BJ (cell line): ENCODE results near the gene RIMBP2. TPM values are rescaled to one million over a fixed set of nuclear protein-coding genes. Genes with fewer than 3 reads are reported as not detected.

ENCODE experiments used
- CTCF ChIA-PET: fragments of 350-600 bp; formaldehyde crosslinking; extraction: SDS; loops from one replicate; lab custom pipeline; 2021; ENCODE audit warnings: antibody characterized with exemption, inconsistent platforms; lab: Yijun Ruan, JAX
- POLR2A ChIA-PET: fragments of 300-600 bp; sonication (Branson Sonifier 250); formaldehyde crosslinking; extraction: SDS; loops from one replicate; lab custom pipeline; 2021; ENCODE audit warnings: antibody characterized with exemption; lab: Charles Lee
- DNase-seq: peaks from one replicate; pipeline ENCODE4 v3.0.0-alpha.2; 2011; ENCODE audit warnings: low read depth
- H3K27me3 ChIP-seq: 2 replicates; pipeline ENCODE4 v1.6.0; 2011; ENCODE audit warnings: low read length; ENCODE audit not compliant: control insufficient read depth, insufficient read depth
- H3K36me3 ChIP-seq: 2 replicates; pipeline ENCODE4 v1.5.1; 2011; ENCODE audit warnings: low read length; ENCODE audit not compliant: control insufficient read depth, insufficient read depth
- H3K4me3 ChIP-seq: 2 replicates; pipeline ENCODE4 v1.5.1; 2011; ENCODE audit warnings: low read depth, mild to moderate bottlenecking, control low read depth, low read length
- CTCF ChIP-seq: IDR thresholded peaks from 2 replicates; pipeline ENCODE4 v1.5.1; 2011; ENCODE audit warnings: low read depth, mild to moderate bottlenecking, control low read depth, inconsistent platforms, low read length, moderate library complexity; ENCODE audit not compliant: insufficient read depth
- polyA plus RNA-seq: library from polyadenylated mRNA; depleted of rRNA; stranded (reverse); fragments of >200 nt; gene quantifications from 2 replicates; pipeline ENCODE4 v1.2.3, GENCODE V29; 2011

RIMBP2 gene
- polyA plus RNA-seq, 1 experiment, result 0.05 TPM

GRCh38 chr12:130521375-130522124, 194.5 kb downstream of the RIMBP2 start:
- Histone ChIP-seq H3K4me3 (no peak overlapping the region), H3K27me3 (no peaks in the 10 kb centered on the region), H3K36me3 (no peaks in the 10 kb centered on the region)
- DNase-seq, result no peak
- CTCF ChIA-PET, result no interaction called here
- POLR2A ChIA-PET, result no interaction called here
- TF ChIP-seq CTCF, result no peak

- no peaks in the 10 kb centered on the region for H3K36me3 ChIP-seq
- ChIA-PET POLR2A (no interaction called here), CTCF (no interaction called here)
- no peaks in the 10 kb centered on the region for H3K27me3 ChIP-seq
- no peak for DNase-seq
- H3K4me3 ChIP-seq, result no peak overlapping the region
- no peak for TF ChIP-seq CTCF
Observed at GRCh38 chr12:130520784-130521183, 195.3 kb downstream of the RIMBP2 start.

DNA sequence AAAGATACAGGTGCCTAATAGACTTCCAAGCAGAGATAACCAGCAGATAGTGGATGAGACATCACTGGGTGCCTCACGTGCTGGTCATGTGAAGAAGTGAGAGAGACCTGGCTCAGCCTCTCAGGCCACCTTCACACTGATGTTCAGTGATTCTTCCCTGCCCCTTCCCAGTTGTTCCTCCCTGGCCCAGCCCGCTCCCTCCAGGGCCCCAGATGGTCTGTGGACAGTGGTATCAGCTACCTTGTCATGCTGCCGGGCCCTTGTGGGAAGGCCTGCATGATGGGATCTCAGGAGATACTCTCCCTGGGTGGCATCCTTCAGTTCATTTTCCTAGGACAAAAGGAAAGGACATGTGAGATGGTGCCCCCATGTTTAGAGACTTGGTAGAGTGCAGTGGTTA, 198.5 kb downstream of the RIMBP2 start:
- DNase-seq, result no peak
- no peak for TF ChIP-seq CTCF
- Histone ChIP-seq H3K27me3 (no peaks in the 10 kb centered on the region), H3K4me3 (no peak overlapping the region), H3K36me3 (no peaks in the 10 kb centered on the region)
- CTCF ChIA-PET, result no interaction called here
- POLR2A ChIA-PET, result no interaction called here

DNA sequence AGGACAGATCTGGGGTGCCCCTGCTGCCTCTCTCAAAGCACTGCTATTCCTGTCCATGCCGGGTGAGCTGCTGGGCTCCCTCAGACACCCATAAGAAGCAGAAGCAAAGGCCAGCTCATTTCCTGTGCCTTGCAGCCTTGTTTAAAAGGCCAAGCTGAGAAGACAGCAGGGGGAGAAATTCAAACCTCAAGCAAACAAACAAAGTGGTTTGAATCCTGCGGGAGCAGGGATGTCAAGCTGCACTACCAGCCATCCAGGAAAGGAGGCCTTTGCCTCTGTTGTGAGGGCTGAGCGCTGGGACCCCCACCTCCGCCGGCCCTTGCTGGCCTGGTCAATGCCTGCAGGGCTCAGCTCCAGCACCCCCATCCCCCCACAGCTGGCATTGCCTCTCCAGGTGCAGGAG, 201.9 kb downstream of the RIMBP2 start:
- TF ChIP-seq CTCF, result no peak
- Histone ChIP-seq H3K27me3 (no peaks in the 10 kb centered on the region), H3K4me3 (no peak overlapping the region), H3K36me3 (no peaks in the 10 kb centered on the region)
- ChIA-PET POLR2A (no interaction called here), CTCF (no interaction called here)
- no peak for DNase-seq

DNA sequence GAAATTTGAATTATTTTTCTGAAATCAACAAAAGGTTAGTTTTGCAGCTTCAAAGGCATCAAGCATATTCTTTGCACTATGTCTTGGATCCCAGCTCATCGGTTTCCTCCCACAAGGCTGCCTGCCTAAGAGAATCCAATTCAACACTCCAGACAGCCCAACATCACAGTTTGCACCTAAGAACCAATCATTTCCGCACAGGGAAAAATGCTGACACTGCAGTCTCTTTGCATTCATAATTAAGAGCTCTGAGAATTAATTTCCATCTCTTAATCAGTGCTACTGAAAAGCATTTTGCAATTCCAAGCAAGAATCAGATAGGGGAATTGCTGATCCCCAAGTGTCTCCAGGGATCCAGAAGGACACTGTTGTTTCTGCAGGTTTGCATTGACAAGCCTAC, 202.5 kb downstream of the RIMBP2 start:
- no peaks in the 10 kb centered on the region for H3K36me3 ChIP-seq
- ChIA-PET POLR2A (no interaction called here), CTCF (no interaction called here)
- no peak for TF ChIP-seq CTCF
- no peak overlapping the region for H3K4me3 ChIP-seq
- DNase-seq, result no peak
- H3K27me3 ChIP-seq, result no peaks in the 10 kb centered on the region
